ENCODE results near the gene MAGI1.

DNA sequence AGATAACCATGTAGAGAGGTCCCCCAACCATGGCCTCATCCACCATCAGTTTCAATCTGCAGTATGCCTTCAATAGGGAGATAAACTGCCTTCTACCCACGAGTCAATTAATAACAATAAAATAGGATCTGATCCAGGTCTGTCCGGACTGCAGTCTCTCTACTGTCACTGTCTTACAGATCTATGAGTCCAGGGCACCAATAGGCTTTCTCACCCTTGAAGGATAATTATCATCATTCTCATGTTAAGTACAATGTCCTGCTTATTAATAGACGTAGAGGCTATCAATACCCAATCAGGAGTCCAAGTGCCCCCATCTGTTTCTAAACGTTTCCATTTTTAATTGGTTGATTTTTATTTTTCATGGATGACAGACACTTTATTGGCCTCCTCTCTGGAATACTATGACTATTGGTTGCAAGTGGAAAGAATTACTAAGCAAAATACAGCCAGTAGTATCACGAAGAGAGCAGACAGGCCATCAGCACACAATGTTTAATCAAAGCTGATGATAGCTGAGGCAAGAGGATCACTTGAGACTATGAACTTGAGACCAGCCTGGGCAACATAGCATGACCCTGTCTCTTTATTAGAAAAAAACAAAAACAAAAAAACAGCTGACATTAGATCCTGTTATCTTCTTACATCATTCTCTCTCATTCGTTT is 480.7 kb downstream of the MAGI1 start:
- TF ChIP-seq, protein P1, sequence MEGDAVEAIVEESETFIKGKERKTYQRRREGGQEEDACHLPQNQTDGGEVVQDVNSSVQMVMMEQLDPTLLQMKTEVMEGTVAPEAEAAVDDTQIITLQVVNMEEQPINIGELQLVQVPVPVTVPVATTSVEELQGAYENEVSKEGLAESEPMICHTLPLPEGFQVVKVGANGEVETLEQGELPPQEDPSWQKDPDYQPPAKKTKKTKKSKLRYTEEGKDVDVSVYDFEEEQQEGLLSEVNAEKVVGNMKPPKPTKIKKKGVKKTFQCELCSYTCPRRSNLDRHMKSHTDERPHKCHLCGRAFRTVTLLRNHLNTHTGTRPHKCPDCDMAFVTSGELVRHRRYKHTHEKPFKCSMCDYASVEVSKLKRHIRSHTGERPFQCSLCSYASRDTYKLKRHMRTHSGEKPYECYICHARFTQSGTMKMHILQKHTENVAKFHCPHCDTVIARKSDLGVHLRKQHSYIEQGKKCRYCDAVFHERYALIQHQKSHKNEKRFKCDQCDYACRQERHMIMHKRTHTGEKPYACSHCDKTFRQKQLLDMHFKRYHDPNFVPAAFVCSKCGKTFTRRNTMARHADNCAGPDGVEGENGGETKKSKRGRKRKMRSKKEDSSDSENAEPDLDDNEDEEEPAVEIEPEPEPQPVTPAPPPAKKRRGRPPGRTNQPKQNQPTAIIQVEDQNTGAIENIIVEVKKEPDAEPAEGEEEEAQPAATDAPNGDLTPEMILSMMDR (IDR thresholded peaks at IDR 0.05; ENCODE audit: insufficient read depth, low read length) = no peak
- TF ChIP-seq POLR2AphosphoS5 (IDR thresholded peaks at IDR 0.05; ENCODE audit: low read depth) = no peak
- TF ChIP-seq, protein P2, sequence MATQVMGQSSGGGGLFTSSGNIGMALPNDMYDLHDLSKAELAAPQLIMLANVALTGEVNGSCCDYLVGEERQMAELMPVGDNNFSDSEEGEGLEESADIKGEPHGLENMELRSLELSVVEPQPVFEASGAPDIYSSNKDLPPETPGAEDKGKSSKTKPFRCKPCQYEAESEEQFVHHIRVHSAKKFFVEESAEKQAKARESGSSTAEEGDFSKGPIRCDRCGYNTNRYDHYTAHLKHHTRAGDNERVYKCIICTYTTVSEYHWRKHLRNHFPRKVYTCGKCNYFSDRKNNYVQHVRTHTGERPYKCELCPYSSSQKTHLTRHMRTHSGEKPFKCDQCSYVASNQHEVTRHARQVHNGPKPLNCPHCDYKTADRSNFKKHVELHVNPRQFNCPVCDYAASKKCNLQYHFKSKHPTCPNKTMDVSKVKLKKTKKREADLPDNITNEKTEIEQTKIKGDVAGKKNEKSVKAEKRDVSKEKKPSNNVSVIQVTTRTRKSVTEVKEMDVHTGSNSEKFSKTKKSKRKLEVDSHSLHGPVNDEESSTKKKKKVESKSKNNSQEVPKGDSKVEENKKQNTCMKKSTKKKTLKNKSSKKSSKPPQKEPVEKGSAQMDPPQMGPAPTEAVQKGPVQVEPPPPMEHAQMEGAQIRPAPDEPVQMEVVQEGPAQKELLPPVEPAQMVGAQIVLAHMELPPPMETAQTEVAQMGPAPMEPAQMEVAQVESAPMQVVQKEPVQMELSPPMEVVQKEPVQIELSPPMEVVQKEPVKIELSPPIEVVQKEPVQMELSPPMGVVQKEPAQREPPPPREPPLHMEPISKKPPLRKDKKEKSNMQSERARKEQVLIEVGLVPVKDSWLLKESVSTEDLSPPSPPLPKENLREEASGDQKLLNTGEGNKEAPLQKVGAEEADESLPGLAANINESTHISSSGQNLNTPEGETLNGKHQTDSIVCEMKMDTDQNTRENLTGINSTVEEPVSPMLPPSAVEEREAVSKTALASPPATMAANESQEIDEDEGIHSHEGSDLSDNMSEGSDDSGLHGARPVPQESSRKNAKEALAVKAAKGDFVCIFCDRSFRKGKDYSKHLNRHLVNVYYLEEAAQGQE (IDR thresholded peaks at IDR 0.05; ENCODE audit: insufficient replicate concordance, low read depth) = no peak

All from HL-60 (cell line).